ENCODE data around the gene ENO1. TPM values are rescaled to one million over a fixed set of nuclear protein-coding genes. Genes with fewer than 3 reads are reported as not detected.

The ENO1 gene
- total and polyA plus RNA-seq, 2 donors (not counting 3 experiments of a cell fraction or from before 2014, with no cell fraction given) = 1,111 to 1,593 TPM

DNA sequence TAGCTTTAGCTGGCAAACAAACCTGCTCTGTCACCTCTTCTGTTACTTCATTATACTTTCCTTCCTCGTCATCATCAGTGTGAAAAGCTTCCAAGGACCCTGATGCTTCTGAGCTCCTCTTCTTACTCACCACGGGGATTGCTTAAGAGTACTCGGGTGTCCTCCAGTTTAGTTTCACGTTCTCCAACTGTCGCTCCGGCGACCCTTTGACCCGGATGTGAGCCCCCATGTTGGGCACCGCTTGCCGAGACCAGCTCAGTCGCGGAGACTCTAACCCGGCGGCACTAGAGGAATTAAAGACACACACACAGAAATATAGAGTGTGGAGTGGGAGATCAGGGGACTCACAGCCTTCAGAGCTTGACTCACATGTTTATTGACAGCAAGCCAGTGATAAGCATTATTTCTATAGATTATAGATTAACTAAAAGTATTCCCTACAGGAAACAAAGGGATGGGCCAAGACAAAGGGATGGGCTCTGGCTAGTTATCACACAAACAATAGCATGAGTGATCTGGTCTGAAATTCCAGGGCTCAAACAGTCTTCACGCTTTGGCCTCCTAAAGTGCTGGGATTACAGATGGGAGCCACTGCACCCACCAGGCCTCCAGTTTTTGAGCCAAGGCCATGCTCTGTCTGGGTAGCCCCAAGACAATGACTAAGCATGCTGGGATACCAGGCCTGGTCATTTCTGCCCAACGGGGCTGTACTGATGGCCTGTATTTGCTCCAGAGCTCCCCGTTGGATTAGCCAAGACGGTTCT lies 30.1 kb upstream of the ENO1 start:
- intact Hi-C loops (cut with micrococcal nuclease) (no loop called here), dilution Hi-C loops (cut with MboI; ENCODE audit: extremely low pct_ligation_motif_present, low sequenced_read_pairs) (no loop called here)
- Histone ChIP-seq H3K9me1 (replicated peaks; ENCODE audit: control insufficient read depth, extremely low read depth, insufficient read depth, low read length) (no peaks in the 10 kb centered on the region), H3K27me3 (ENCODE audit: control insufficient read depth in 2 of 2, insufficient read depth in 2 of 2, low read length in 2 of 2) (peaks cover 0 to 4% of the 10 kb centered on the region in 2 experiments), H2AFZ (ENCODE audit: low read depth, low read length) (no peak overlapping the region), H3K36me3 (ENCODE audit: control insufficient read depth in 2 of 2, extremely low read depth in 1 of 2, insufficient read depth in 2 of 2, low read length in 2 of 2) (no peaks in the 10 kb centered on the region), H3K4me2 (ENCODE audit: insufficient read depth, low read length) (no peak overlapping the region), H3K4me1 (ENCODE audit: control insufficient read depth, extremely low read depth, insufficient read depth, low read length) (peaks cover 11% of the 10 kb centered on the region), H3K9ac (replicated peaks; ENCODE audit: extremely low read depth, insufficient read depth, low read length) (no peak overlapping the region), H3K9me3 (replicated peaks; ENCODE audit: control insufficient read depth, insufficient read depth, low read length) (no peaks in the 10 kb centered on the region), H3K4me3 (replicated peaks in 1 of 3; ENCODE audit: insufficient read depth in 1 of 3, low read depth in 1 of 3, low read length in 3 of 3) (no peak overlapping the region), H3K79me2 (ENCODE audit: control insufficient read depth, insufficient read depth, low read length) (no peaks in the 10 kb centered on the region), H4K20me1 (replicated peaks; ENCODE audit: control insufficient read depth, extremely low read depth, insufficient read depth, low read length) (no peaks in the 10 kb centered on the region), H3K27ac (ENCODE audit: insufficient read depth, low read depth, low read length) (no peak overlapping the region)
- ChIA-PET POLR2A (no interaction called here), CTCF (interaction anchor here (0.8 to 2.0 kb wide), 6 partner anchors 9 to 96 kb away, joined by 3 to 9 read pairs (median 5); no protein-coding TSS in a partner anchor)
- no TSS peak for BruUV-seq (replicated peaks)
- DNase-seq (ENCODE audit: low read depth, low spot score) = no peak
- TF ChIP-seq MAX (IDR thresholded peaks at IDR 0.05; ENCODE audit: insufficient read depth, insufficient read length) = no peak
- no peak for TF ChIP-seq FOS (IDR thresholded peaks at IDR 0.05; ENCODE audit: borderline replicate concordance, insufficient read depth, low read length)
- no peak for TF ChIP-seq POLR2A (IDR thresholded peaks at IDR 0.05; ENCODE audit: low read depth, low read length)
- TF ChIP-seq GATA2 (IDR thresholded peaks at IDR 0.05; ENCODE audit: insufficient read depth, insufficient read length, low read depth, low read length) = no peak
- no peak for FAIRE-seq

GRCh38 chr1:8905582-8906191 lies 27.2 kb upstream of the ENO1 start:
- Histone ChIP-seq H3K4me2 (ENCODE audit: insufficient read depth, low read length) (no peak overlapping the region), H3K9me3 (replicated peaks; ENCODE audit: control insufficient read depth, insufficient read depth, low read length) (no peaks in the 10 kb centered on the region), H3K36me3 (ENCODE audit: control insufficient read depth in 2 of 2, extremely low read depth in 1 of 2, insufficient read depth in 2 of 2, low read length in 2 of 2) (no peaks in the 10 kb centered on the region), H3K9me1 (replicated peaks; ENCODE audit: control insufficient read depth, extremely low read depth, insufficient read depth, low read length) (no peaks in the 10 kb centered on the region), H3K9ac (replicated peaks; ENCODE audit: extremely low read depth, insufficient read depth, low read length) (no peak overlapping the region), H4K20me1 (replicated peaks; ENCODE audit: control insufficient read depth, extremely low read depth, insufficient read depth, low read length) (no peaks in the 10 kb centered on the region), H3K4me1 (ENCODE audit: control insufficient read depth, extremely low read depth, insufficient read depth, low read length) (peaks cover 13% of the 10 kb centered on the region), H3K79me2 (ENCODE audit: control insufficient read depth, insufficient read depth, low read length) (no peaks in the 10 kb centered on the region), H3K27me3 (ENCODE audit: control insufficient read depth in 2 of 2, insufficient read depth in 2 of 2, low read length in 2 of 2) (peaks cover 0 to under 1% of the 10 kb centered on the region in 2 experiments), H3K27ac (ENCODE audit: insufficient read depth, low read depth, low read length) (no peak overlapping the region), H3K4me3 (replicated peaks in 1 of 3; ENCODE audit: insufficient read depth in 1 of 3, low read depth in 1 of 3, low read length in 3 of 3) (no peak overlapping the region), H2AFZ (ENCODE audit: low read depth, low read length) (no peak overlapping the region)
- ChIA-PET CTCF (interaction anchor here (0.6 to 0.7 kb wide), 2 partner anchors 99 to 169 kb away, joined by 3 read pairs; no protein-coding TSS in a partner anchor), POLR2A (interaction anchor here (0.7 kb wide), 1 partner anchor 28 kb away, joined by 3 read pairs; no protein-coding TSS in a partner anchor)
- TF ChIP-seq JUN (IDR thresholded peaks at IDR 0.05; ENCODE audit: borderline replicate concordance, insufficient read depth, insufficient read length, low read depth) = no peak
- no peak for TF ChIP-seq MYC (IDR thresholded peaks at IDR 0.05; ENCODE audit: low read depth, low read length)
- TF ChIP-seq POLR2A (IDR thresholded peaks at IDR 0.05; ENCODE audit: low read depth, low read length) = no peak
- TF ChIP-seq EZH2 (IDR thresholded peaks at IDR 0.05; ENCODE audit: borderline replicate concordance, low read depth, low read length, severe bottlenecking) = no peak
- TF ChIP-seq POLR2AphosphoS5 (IDR thresholded peaks at IDR 0.05; ENCODE audit: insufficient read depth, low read depth, low read length) = no peak
- no peak for TF ChIP-seq FOS (IDR thresholded peaks at IDR 0.05; ENCODE audit: borderline replicate concordance, insufficient read depth, low read length)
- TF ChIP-seq MAX (IDR thresholded peaks at IDR 0.05; ENCODE audit: insufficient read depth, insufficient read length) = no peak
- no peak for TF ChIP-seq GATA2 (IDR thresholded peaks at IDR 0.05; ENCODE audit: insufficient read depth, insufficient read length, low read depth, low read length)
- no peak for TF ChIP-seq CTCF (IDR thresholded peaks at IDR 0.05; ENCODE audit: extremely low read depth in 1 of 2, insufficient read depth in 1 of 2, low read depth in 1 of 2, low read length in 2 of 2)
- no TSS peak for BruUV-seq (replicated peaks)
- DNase-seq (ENCODE audit: low read depth, low spot score) = peak; percentile 24
- no peak for FAIRE-seq
- dilution Hi-C loops (cut with MboI; ENCODE audit: extremely low pct_ligation_motif_present, low sequenced_read_pairs) (no loop called here), intact Hi-C loops (cut with micrococcal nuclease) (no loop called here)

All from endothelial cell of umbilical vein (primary cell).